B cell (primary cell): ENCODE measurements around the gene DACT3.

Experiments used
- CTCF ChIP-seq: fragments of 200-600 bp; IDR thresholded peaks from one replicate; pipeline ENCODE4 v1.8.0; 2022; ENCODE audit warnings: antibody characterized with exemption, mild to moderate bottlenecking
- EZH2 ChIP-seq: IDR thresholded peaks from 2 replicates; pipeline ENCODE4 v1.6.1; 2012; ENCODE audit warnings: borderline replicate concordance, low read depth, mild to moderate bottlenecking, moderate library complexity, low read length; ENCODE audit not compliant: insufficient read depth, poor library complexity, severe bottlenecking

- TF ChIP-seq CTCF (no peak), EZH2 (no peak)
Measured at GRCh38 chr19:46656541-46656940, 4.4 kb downstream of the DACT3 start.
